GM10266 (cell line): ENCODE results near the gene LIPC.

Experiments used
- DNase-seq: peaks from one replicate; pipeline ENCODE4 v3.0.0; 2012; ENCODE audit errors: extremely low spot score
- TF ChIP-seq, protein P1 (sequence below): IDR thresholded peaks from 2 replicates; pipeline ENCODE4 v1.5.1; 2012; ENCODE audit warnings: mild to moderate bottlenecking, low read depth; ENCODE audit not compliant: control insufficient read depth, insufficient read depth; ENCODE audit errors: missing control alignments

LIPC gene

DNA sequence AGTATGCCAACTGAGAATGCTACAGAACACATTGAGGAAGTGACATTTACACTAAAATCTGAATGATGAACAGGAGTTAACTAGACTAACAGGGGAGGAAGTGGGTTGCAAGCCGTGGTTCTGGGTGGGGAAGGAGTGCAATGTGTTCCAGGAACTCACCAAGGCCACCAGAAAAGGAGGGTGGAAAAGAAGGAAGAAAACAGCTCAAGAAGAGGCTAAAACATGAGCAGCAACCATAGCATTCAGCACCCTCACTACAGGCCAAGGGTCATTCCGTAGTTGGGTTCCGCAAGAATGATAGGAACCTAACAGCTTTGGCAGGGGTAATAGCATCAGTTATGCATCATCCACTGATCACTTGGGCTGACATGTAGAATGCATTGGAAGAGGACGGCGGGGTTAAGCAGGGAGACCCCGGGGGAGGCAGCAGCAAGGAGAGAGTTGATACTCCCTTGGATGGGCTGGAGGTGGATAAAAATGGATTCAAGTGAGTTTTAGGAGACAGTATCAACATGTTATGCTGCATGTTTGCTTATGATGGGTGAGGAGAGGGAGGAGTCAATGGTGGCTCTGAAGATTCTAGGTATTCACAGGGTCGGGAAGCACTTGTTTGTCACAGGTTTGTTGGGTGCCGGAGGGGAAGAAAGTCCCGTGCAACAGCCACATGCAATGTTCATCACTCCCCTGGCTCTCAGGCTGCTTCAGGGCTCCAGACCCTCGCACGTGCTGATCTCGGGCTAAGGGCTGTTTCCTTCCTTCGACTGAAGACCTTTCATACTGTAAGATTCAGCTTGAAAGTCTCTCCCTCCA, 53.2 kb downstream of the LIPC start:
- DNase-seq = no peak
- TF ChIP-seq, protein P1, sequence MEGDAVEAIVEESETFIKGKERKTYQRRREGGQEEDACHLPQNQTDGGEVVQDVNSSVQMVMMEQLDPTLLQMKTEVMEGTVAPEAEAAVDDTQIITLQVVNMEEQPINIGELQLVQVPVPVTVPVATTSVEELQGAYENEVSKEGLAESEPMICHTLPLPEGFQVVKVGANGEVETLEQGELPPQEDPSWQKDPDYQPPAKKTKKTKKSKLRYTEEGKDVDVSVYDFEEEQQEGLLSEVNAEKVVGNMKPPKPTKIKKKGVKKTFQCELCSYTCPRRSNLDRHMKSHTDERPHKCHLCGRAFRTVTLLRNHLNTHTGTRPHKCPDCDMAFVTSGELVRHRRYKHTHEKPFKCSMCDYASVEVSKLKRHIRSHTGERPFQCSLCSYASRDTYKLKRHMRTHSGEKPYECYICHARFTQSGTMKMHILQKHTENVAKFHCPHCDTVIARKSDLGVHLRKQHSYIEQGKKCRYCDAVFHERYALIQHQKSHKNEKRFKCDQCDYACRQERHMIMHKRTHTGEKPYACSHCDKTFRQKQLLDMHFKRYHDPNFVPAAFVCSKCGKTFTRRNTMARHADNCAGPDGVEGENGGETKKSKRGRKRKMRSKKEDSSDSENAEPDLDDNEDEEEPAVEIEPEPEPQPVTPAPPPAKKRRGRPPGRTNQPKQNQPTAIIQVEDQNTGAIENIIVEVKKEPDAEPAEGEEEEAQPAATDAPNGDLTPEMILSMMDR = no peak

GRCh38 chr15:58486062-58486461, 54.3 kb downstream of the LIPC start:
- TF ChIP-seq, protein P1 = no peak
- DNase-seq = no peak

DNA sequence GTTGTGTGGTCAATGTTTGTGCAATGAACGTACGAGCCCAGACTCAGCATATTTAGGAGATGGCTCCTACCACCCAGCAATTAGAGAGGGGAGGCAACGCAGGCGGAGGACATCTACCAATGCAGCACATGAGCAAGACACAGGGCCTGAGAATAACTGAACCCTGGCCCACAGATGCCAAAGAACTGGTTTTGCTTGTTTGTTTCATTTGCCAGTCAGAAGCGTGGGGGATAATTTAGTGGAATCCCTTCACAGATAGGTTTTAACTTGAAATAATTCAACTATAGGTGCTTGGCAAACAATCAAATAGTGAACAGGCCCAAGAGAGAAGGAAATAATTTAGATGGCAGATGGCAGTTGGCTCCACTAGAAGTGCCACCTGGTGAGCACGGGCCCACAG, 54.8 kb downstream of the LIPC start:
- DNase-seq = no peak

DNA sequence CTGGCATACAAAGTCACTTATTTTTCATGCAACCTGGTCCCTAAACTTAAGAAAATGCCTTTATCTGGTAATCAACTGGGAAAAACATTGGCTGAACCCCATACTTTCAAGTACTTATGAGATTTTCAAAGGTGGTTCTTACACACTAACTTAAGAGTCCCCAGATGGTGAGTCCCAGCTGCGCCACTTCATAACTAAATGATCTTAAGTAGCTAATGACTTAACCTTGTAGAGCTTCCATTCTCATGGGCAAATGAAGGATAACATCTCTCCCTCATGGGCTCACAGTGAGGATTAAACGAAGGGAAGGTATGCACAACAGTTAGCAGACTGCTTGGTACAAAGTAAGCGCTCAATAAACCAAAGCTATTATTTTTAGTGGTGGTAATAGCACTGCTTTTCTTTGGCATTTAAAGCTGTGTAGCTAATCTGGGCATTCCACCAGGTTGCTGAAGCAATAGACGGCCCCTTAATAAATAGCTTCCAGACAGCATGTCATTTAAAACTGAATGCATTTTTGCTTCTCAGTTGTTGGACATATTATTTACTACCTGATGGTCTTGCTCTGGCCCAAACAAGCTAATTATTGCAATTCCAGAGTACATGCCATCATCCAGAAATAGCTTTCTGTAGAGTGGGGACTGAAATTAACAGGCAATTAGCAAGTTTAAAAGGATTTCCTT, 55.4 kb downstream of the LIPC start:
- DNase-seq = no peak
- TF ChIP-seq, protein P1 = no peak

More for the DNA sequence above, 54.8 kb downstream of the LIPC start:
- TF ChIP-seq, protein P1 = no peak

DNA sequence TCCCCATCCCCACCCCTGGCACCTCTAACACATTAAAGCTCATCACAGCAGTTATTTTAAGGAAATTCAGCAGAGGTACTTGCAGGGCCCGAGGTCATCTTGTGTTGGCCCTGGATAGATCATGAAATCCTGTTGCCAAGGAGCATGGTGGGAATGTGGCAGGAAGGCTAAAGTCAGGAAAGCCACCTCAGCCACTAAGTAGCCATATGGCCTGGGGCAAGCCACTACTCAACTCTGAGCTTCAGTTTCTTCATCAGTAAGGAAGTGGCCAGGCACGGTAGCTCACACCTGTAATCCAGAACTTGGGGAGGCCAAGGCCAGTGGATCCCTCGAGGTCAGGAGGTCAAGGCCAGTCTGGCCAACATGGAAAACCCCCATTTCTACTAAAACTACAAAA, 55.9 kb downstream of the LIPC start:
- no peak for DNase-seq
- TF ChIP-seq, protein P1 = no peak

GRCh38 chr15:58489289-58490085, 57.7 kb downstream of the LIPC start:
- DNase-seq = no peak
- TF ChIP-seq, protein P1 = no peak
